GM21576 (cell line): ENCODE measurements around the gene ESYT1.
"Not testable (repeated sequence)": the region's sequence is repeated elsewhere in the genome, so short reads cannot be mapped to it uniquely, and the experiment has no call there.

Experiments used
- ATAC-seq: cut with Tn5 transposase; IDR thresholded peaks from one replicate; pipeline ENCODE4 v1.9.1; 2021; ENCODE audit warnings: mild to moderate bottlenecking, moderate library complexity; ENCODE audit not compliant: unreplicated experiment

ESYT1 gene

DNA sequence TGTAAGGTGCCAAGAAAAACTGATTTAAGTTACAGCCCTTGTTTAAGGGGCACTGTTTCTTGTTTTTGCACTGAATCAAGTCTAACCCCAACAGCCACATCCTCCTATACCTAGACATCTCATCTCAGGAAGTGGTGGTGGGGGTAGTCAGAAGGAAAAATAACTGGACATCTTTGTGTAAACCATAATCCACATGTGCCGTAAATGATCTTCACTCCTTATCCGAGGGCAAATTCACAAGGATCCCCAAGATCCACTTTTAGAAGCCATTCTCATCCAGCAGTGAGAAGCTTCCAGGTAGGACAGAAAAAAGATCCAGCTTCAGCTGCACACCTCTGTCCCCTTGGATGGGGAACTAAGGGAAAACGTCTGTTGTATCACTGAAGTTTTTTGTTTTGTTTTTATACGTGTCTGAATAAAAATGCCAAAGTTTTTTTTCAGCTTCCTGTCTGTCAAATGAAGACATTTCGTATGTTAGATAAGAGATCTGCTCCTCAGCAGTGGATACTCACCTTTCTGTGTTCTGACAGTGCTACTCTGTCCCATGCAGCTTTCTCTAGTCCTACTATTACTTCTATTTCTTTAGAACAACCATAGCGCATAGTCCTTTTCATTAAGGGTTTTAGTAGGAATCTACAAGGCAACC is 24.9 kb upstream of the ESYT1 start:
- ATAC-seq: no peak

- no peak for ATAC-seq
Observed at GRCh38 chr12:56103823-56104108, 24.3 kb upstream of the ESYT1 start.

DNA sequence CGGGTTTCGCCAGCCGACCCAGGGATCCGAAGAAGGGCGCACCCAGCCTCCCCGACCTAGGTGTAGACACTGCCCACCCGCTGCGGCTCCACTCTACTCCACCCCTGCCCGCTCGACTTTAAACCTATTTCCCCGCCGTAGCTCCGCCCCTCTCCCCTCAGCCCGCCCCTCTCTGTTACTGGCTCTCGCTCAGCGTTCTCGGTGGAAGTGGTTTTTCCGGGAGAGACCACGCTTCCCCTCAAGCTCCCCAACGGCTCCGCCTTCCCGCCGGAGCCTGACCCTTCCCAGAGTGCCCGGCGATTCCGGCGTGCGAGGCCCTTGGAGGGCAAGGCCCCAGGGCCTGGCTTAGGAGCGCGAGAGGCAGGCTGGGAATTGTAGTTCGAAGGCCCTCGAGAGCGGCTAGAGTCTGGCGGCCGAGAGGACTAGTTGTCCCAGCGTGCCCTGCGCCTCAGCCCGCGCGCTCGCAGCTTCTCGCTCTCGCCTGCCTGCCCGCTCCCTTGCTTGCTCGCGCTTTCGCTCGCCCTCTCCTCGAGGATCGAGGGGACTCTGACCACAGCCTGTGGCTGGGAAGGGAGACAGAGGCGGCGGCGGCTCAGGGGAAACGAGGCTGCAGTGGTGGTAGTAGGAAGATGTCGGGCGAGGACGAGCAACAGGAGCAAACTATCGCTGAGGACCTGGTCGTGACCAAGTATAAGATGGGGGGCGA is 23.8 kb upstream of the ESYT1 start, which contains the start of gene PA2G4:
Gene PA2G4, plus strand, starts transcription at position 451 of the 706 bp plus-strand sequence. Its CDS starts 179 bp downstream, at position 630.
- ATAC-seq: peak; percentile 94

GRCh38 chr12:56104815-56105608 is 23.1 kb upstream of the ESYT1 start:
- ATAC-seq: peak; percentile 16

DNA sequence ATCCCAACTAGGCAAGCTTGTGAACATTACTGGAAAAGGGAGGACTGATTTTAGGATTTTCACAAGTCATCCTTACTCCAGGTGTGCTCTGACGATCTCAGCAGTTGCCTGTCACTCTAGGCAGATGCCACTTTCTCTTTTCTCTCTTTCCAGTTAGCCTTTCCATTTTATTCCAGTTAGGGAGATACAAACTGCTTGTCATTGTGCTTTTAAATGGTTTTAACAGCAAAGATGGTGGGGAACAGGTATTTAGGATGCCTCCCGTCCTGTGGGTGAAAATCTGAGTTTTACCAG is 22.5 kb upstream of the ESYT1 start:
- no peak for ATAC-seq

DNA sequence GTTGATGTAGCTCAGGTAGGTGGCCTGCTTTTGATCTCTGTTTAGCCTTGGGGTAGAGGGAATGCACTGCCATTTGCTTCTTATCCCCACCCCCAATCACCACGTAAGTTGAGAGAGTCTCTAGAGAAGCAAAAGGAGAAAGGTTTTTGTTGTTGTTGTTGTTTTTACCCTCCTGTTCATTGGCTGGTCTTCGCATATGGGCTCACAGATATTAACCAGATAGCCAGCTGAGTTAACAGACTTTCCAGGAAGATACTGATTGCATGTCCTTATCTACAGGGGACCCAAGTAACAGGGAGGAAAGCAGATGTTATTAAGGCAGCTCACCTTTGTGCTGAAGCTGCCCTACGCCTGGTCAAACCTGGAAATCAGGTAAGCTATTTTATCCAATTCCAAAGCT is 20.8 kb upstream of the ESYT1 start:
- no peak for ATAC-seq

DNA sequence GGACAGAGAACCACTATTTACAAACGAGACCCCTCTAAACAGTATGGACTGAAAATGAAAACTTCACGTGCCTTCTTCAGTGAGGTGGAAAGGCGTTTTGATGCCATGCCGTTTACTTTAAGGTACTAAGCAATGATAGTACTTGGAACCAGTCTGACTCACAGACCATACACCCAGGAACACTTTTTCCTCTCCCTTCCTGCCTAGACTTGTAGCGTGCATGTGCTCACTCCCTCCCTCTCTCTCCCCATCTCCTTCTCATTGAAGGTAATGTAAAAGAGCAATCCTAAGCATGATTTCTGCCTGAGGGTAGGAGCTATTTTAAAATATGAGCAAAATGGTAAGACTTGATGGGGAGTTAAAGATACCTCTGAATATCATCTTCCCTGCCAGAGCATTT is 17.5 kb upstream of the ESYT1 start:
- no peak for ATAC-seq

- ATAC-seq: no peak
Observed at GRCh38 chr12:56114084-56114483, 14.0 kb upstream of the ESYT1 start.

GRCh38 chr12:56115329-56115728 is 12.7 kb upstream of the ESYT1 start:
- no peak for ATAC-seq

DNA sequence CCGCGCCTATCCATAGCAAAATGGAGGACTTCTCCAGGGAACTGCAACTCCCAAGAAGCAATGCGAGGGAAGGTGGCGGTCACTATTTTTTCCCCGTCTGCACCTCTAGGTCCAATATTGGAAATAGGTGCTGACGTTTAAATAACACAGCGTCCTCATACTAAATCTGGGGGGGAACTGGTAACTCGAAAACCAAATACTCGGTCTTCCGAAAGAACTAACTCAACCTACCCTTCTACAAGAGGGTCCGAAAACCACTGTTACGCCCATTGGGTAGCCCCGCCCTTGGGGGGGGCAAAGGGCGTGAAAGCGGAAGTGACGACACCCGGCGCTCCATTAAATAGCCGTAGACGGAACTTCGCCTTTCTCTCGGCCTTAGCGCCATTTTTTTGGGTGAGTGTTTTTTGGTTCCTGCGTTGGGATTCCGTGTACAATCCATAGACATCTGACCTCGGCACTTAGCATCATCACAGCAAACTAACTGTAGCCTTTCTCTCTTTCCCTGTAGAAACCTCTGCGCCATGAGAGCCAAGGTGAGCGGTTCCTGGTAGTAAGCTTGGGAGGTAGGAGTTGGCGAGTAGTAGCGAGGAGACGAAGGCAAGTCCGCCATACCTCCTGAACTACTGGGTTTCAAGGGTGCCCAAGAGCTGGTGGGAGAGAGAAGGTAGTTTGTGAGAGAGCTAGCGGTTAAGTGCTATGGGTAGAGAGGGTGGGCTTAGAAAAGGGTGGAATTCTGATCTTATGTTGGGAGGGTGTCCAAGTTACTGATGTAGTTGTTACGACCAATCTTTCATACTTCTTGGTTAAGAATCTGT is 11.6 kb upstream of the ESYT1 start, which contains the start of gene RPL41:
Gene RPL41, plus strand, starts transcription at position 367 of the 815 bp plus-strand sequence.
- ATAC-seq: peak; percentile 42

GRCh38 chr12:56117082-56117706 is 10.9 kb upstream of the ESYT1 start:
- not testable (repeated sequence) for ATAC-seq

GRCh38 chr12:56117778-56118687 is 10.0 kb upstream of the ESYT1 start, which contains the start of gene ZC3H10:
ZC3H10 (plus strand) TSS chr12:56118266; CDS start chr12:56120563, 2,297 bp downstream.
- peak; percentile 74 for ATAC-seq

DNA sequence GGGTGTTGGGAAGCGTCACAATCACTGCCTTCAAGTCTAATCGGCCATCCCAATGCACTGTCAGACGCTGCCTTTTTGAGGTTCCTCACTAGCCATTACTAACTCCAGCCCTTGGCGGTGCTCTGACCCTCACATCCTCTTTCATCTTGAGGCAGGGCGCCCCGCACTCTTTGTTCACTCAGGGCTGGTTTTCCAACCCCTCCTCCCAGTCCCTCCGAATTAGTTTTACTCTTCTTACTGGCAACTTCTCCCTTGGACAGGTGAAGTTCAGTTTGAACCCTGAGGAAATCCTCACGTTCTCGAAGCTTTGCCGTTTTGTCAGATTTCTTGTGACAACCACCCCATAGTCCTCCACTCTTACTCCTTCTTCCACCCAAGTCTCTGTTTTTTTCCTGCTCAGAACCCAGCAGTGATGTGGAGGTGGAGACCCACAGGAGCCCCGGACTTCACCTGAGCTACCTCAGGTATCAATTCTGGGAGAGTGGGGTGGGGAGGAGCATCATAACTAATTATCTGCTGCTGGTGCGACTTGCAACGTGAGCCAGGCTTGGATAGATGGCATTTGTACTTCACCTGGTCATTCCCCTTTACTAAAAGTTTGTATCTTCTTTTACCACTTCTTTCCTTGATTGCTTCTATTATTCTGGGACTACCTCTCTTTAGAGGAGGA is 9.2 kb upstream of the ESYT1 start:
- ATAC-seq: no peak

DNA sequence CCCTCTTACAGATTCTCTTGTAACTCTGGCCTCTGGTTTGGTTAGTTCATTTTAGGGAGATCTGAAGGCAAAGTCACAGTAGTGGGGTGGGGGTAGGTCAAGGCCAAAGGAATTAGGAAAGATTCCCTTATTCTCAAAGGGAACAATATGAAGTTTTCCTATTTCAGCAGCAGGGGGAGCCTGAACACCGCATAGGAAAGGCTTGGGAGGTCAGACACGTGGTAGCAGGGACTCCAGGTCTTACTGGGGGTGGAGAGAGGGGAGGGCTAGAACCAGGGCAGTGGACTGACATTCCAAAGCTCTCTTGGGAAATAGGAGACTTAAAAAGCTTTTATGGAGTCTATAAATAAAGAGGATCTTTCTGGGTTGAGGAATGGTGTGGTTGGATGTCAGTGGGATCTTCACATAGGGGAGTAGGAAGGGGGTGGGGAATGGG is 8.7 kb upstream of the ESYT1 start:
- ATAC-seq: no peak

DNA sequence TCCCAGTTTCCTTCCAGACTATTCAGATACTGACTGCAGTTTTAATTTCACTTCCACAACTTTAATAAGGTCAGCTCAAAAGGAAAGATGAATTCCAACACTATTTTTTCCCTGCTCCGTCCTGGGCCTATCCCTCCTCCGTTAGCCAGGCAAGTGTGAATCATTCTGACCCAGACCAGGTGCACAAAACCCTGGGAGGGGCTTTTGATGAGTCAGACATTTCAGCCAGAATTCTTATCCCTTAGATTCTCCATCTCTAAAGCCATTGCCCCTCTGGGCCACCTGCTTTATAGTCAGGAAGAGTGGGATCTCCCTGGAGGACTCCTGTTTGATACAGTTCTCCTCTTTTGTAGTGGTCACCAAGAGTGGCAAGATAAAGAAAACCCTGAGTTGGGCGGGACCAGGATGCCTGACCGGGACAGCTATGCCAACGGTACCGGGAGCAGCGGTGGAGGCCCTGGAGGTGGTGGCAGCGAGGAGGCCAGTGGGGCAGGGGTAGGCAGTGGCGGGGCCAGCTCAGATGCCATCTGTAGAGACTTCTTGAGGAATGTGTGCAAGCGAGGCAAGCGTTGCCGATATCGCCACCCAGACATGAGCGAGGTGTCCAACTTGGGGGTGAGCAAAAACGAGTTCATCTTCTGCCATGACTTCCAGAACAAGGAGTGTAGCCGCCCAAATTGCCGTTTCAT is 7.8 kb upstream of the ESYT1 start:
- no peak for ATAC-seq

- ATAC-seq: no peak
Observed at GRCh38 chr12:56121204-56121870, 6.7 kb upstream of the ESYT1 start.

DNA sequence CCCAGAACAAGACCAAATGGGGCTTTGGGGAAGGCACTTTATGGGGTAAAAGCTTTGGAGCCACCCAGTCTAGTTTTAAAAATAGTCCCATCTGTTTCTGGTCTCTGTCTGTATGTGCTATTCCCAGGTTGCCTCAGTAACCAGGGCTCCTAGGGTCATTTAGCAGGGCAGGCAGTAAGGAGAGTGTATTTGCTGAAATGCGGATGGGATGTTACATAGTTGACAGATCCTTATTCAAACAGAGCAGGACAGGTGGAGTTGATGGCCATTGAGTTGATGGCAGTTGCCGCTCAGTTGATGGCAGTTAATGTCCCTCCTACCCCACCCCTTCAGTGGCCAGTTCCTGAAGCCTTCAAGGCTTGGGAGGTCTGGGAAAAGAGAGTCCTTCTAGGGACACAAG is 5.4 kb upstream of the ESYT1 start:
- ATAC-seq: no peak

GRCh38 chr12:56124133-56124532 is 3.9 kb upstream of the ESYT1 start:
- ATAC-seq: no peak
